Mesenchymal stem cell (in vitro differentiated cells and primary cell): ENCODE measurements around the gene CYP2R1.

ENCODE experiments used
- DNase-seq: peaks from one replicate; pipeline ENCODE4 v3.0.0-alpha.2; 2013
- H2AFZ ChIP-seq: one replicate; pipeline ENCODE4 v1.6.1; 2013; ENCODE audit warnings: low read depth, mild to moderate bottlenecking, control low read depth, inconsistent platforms, low read length, moderate library complexity
- H2AK5ac ChIP-seq: 2 replicates; pipeline ENCODE4 v1.6.1; 2013; ENCODE audit warnings: low read length, moderate library complexity, mild to moderate bottlenecking, inconsistent platforms; ENCODE audit not compliant: severe bottlenecking
- H2BK120ac ChIP-seq: one replicate; pipeline ENCODE4 v1.6.1; 2013; ENCODE audit warnings: low read depth, mild to moderate bottlenecking, inconsistent platforms, low read length, moderate library complexity
- H2BK12ac ChIP-seq, 2 experiments: one replicate each; pipeline ENCODE4 v1.6.1; 2013; ENCODE audit warnings: inconsistent platforms in 2 of 2, low read length in 2 of 2, mild to moderate bottlenecking in 2 of 2, moderate library complexity in 2 of 2, control low read depth in 1 of 2
- H2BK15ac ChIP-seq: one replicate; pipeline ENCODE4 v1.6.1; 2013; ENCODE audit warnings: mild to moderate bottlenecking, low read depth, inconsistent platforms; ENCODE audit not compliant: poor library complexity, severe bottlenecking
- H2BK5ac ChIP-seq: 2 replicates; pipeline ENCODE4 v1.6.1; 2013; ENCODE audit warnings: low read depth, mild to moderate bottlenecking, low read length, control low read depth, inconsistent platforms; ENCODE audit not compliant: poor library complexity, severe bottlenecking
- H3K14ac ChIP-seq, 2 experiments: one replicate each; pipeline ENCODE4 v1.6.1; 2013; ENCODE audit warnings: inconsistent platforms in 2 of 2, low read length in 2 of 2, control low read depth in 1 of 2, mild to moderate bottlenecking in 1 of 2, moderate library complexity in 1 of 2
- H3K18ac ChIP-seq, 2 experiments: one replicate each; pipeline ENCODE4 v1.6.1; 2013; ENCODE audit warnings: inconsistent platforms in 2 of 2, low read length in 2 of 2, control low read depth in 1 of 2, low read depth in 1 of 2, mild to moderate bottlenecking in 1 of 2
- H3K23ac ChIP-seq, 2 experiments: one replicate each; pipeline ENCODE4 v1.6.1; 2013; ENCODE audit warnings: inconsistent platforms in 2 of 2, low read length in 2 of 2, mild to moderate bottlenecking in 2 of 2, moderate library complexity in 2 of 2, control low read depth in 1 of 2
- H3K27ac ChIP-seq: 2 replicates; pipeline ENCODE4 v1.5.1; 2013; ENCODE audit warnings: mild to moderate bottlenecking, moderate library complexity, low read length, control low read depth, inconsistent platforms; ENCODE audit not compliant: poor library complexity, severe bottlenecking
- H3K27me3 ChIP-seq, 2 experiments: 2 replicates each; pipeline versions ENCODE4 v1.6.1 to v1.7.0; 2013; ENCODE audit warnings: low read length in 2 of 2, mild to moderate bottlenecking in 2 of 2, moderate library complexity in 2 of 2, control low read depth in 1 of 2, inconsistent platforms in 1 of 2; ENCODE audit not compliant: control insufficient read depth in 1 of 2, insufficient read depth in 1 of 2
- H3K36me3 ChIP-seq, 2 experiments: 2 replicates each; pipeline versions ENCODE4 v1.6.1 to v1.7.0; 2013; ENCODE audit warnings: low read length in 2 of 2, control low read depth in 1 of 2, inconsistent platforms in 1 of 2, low read depth in 1 of 2, mild to moderate bottlenecking in 1 of 2; ENCODE audit not compliant: insufficient read depth in 2 of 2, control insufficient read depth in 1 of 2
- H3K4ac ChIP-seq, 2 experiments: one replicate each; pipeline ENCODE4 v1.6.1; 2013; ENCODE audit warnings: inconsistent platforms in 2 of 2, low read length in 2 of 2, mild to moderate bottlenecking in 2 of 2, moderate library complexity in 2 of 2, control low read depth in 1 of 2, low read depth in 1 of 2
- H3K4me1 ChIP-seq: 2 replicates; pipeline ENCODE4 v1.6.1; 2013; ENCODE audit warnings: low read depth, low read length, control low read depth; ENCODE audit not compliant: control insufficient read depth, insufficient read depth
- H3K4me2 ChIP-seq: 2 replicates; pipeline ENCODE4 v1.6.1; 2013; ENCODE audit warnings: low read length, mild to moderate bottlenecking, inconsistent platforms; ENCODE audit not compliant: poor library complexity, severe bottlenecking
- H3K4me3 ChIP-seq, 2 experiments: 2 replicates each; pipeline versions ENCODE4 v1.5.1 to v1.7.0; 2013; ENCODE audit warnings: low read length in 2 of 2, mild to moderate bottlenecking in 2 of 2, control low read depth in 1 of 2, low read depth in 1 of 2; ENCODE audit not compliant: insufficient read depth in 1 of 2
- H3K79me1 ChIP-seq: replicated peaks from 2 replicates; pipeline ENCODE4 v1.6.1; 2013; ENCODE audit warnings: mild to moderate bottlenecking, control low read depth, low read length, inconsistent platforms; ENCODE audit not compliant: poor library complexity, severe bottlenecking
- H3K9ac ChIP-seq: 2 replicates; pipeline ENCODE4 v1.7.0; 2013; ENCODE audit warnings: mild to moderate bottlenecking, low read length, moderate library complexity
- H3K9me3 ChIP-seq: 2 replicates; pipeline ENCODE4 v1.7.0; 2013; ENCODE audit warnings: mild to moderate bottlenecking, low read length; ENCODE audit not compliant: control insufficient read depth
- H4K8ac ChIP-seq: one replicate; pipeline ENCODE4 v1.6.1; 2013; ENCODE audit warnings: inconsistent platforms, mild to moderate bottlenecking, low read length, moderate library complexity
- H4K91ac ChIP-seq: one replicate; pipeline ENCODE4 v1.6.1; 2013; ENCODE audit warnings: mild to moderate bottlenecking, low read length, inconsistent platforms
- WGBS: methylation state at CpG from one replicate; pipeline ENCODE4 v1.1.7; 2013; ENCODE audit warnings: mixed read lengths; 5-methylcytosine and 5-hydroxymethylcytosine counted together

The CYP2R1 gene

DNA sequence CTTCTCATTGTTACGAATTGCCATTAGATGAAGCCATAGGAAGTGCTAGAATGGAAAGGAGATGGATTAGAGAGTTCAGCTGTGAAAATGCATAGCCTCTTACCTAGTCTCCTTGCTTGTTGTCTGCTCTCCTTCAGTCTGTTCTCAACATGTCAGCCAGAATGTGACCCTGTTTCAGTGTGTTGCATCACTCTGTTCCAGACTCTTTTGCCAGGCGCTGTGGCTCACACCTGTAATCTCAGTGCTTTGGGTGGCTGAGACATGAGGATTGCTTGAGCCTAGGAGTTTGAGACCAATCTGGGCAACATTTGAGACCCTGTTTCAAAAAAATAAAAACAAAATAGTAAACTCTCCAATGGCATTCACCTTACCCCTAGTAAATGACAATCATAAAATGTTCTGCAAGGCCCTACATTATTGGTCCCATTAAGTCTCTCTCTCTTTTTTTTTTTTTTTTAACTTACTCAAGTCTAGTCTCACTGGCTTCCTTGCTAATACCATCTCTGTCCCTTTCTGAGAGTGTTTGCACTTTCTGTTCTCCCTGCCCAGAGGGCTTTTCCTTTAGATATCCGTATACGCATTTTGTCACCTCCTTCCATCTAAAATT lies 39.4 kb downstream of the CYP2R1 start:
- Histone ChIP-seq H3K23ac (no peak overlapping the region), H3K27me3 (no peaks in the 10 kb centered on the region), H2AK5ac (no peak overlapping the region), H3K9me3 (no peaks in the 10 kb centered on the region), H2BK15ac (no peak overlapping the region), H3K4me2 (no peak overlapping the region), H3K4ac (no peak overlapping the region), H4K91ac (no peak overlapping the region), H3K18ac (no peak overlapping the region), H2BK5ac (no peak overlapping the region), H3K36me3 (no peaks in the 10 kb centered on the region), H4K8ac (no peak overlapping the region), H2BK12ac (no peak overlapping the region), H3K79me1 (no peaks in the 10 kb centered on the region), H3K27ac (no peak overlapping the region), H2BK120ac (no peak overlapping the region), H3K4me1 (no peaks in the 10 kb centered on the region), H3K9ac (no peak overlapping the region), H2AFZ (no peak overlapping the region), H3K4me3 (no peak overlapping the region), H3K14ac (no peak overlapping the region)
- WGBS, result 93% methylated on average over 3 of the region's 4 CpGs
- no peak for DNase-seq

DNA sequence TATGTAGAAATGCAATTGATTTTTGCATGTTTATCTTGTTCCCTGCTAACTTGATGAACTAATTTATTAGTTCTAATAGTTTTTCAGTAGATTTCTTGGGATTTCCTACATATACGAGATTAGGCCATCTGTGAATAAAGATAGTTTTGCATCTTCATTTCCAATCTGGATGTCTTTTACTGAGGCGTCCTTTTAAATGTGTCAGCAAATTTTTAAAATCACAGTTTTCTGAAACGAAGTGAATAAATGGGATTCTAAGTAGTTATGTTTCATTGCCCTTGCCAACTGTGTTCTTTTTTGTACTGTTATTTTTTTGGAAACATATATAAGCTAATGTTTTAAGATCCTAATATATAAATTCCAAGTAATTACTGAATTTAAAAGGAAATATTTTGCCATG lies 50.0 kb downstream of the CYP2R1 start:
- WGBS, result 100% methylated on average over 3 of the region's 3 CpGs
- no peak overlapping the region for H2BK5ac ChIP-seq
- H3K4me3 ChIP-seq, result no peak overlapping the region
- H4K8ac ChIP-seq, result no peak overlapping the region
- no peak overlapping the region for H3K23ac ChIP-seq
- H2BK15ac ChIP-seq, result no peak overlapping the region
- H3K9me3 ChIP-seq, result no peaks in the 10 kb centered on the region
- H3K9ac ChIP-seq, result no peak overlapping the region
- no peak overlapping the region for H2AK5ac ChIP-seq
- no peak overlapping the region for H2BK12ac ChIP-seq
- H3K27ac ChIP-seq, result no peak overlapping the region
- H3K4ac ChIP-seq, result no peak overlapping the region
- H3K79me1 ChIP-seq, result no peaks in the 10 kb centered on the region
- no peak overlapping the region for H2AFZ ChIP-seq
- H3K36me3 ChIP-seq, result no peaks in the 10 kb centered on the region
- no peak for DNase-seq
- no peak overlapping the region for H4K91ac ChIP-seq
- no peak overlapping the region for H3K4me2 ChIP-seq
- H3K18ac ChIP-seq, result no peak overlapping the region
- no peak overlapping the region for H3K14ac ChIP-seq
- no peak overlapping the region for H2BK120ac ChIP-seq
- H3K4me1 ChIP-seq, result no peaks in the 10 kb centered on the region
- no peaks in the 10 kb centered on the region for H3K27me3 ChIP-seq

DNA sequence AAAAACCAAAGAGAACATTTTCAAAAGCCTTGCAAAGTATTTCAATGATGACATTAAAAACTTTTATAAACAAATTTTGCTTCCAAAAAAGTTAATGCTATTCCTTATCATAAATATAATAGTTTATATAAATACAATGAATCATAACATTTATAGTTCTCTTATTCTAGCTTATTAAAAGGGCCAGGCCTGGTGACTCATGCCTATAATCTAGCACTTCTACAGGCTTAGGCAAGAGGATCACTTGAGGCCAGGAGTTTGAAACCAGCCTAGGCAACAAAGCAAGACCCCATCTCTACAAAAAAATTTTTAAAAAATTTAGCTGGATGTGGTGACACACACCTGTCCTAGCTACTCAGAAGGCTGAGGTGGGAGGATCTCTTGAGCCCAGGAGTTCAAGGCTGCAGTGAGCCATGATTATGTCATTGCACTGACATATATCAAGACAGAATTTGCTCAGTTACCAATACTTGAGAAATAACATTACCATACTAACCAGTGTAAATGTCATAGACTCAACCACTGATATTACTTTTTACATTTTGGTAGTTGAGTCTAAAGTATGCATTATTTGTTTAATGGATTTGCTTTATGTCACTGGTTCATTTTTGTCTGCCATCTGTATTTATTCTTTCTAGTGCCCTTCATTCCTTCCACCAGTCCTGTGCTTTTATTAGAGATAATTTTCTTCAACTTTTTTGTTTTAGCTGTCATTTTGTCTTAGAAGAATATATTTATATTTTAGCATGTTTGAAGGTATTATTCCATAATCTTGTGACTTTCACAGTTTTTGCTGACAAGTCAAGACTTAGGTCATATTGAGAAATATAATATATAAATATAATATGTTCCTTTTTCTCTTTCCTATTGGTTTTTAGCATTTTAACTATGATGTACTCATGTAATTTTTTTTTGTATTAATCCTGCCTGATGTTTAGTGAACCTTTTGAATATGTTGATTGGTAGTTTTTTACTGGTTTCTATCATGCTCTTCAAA lies 56.2 kb downstream of the CYP2R1 start:
- Histone ChIP-seq H3K27me3 (no peaks in the 10 kb centered on the region), H3K27ac (no peak overlapping the region), H4K8ac (no peak overlapping the region), H3K36me3 (no peaks in the 10 kb centered on the region), H3K79me1 (no peaks in the 10 kb centered on the region), H3K4me1 (no peaks in the 10 kb centered on the region), H2BK120ac (no peak overlapping the region), H2BK12ac (no peak overlapping the region), H3K4ac (no peak overlapping the region), H3K9me3 (no peaks in the 10 kb centered on the region), H2BK5ac (no peak overlapping the region), H3K9ac (no peak overlapping the region), H2BK15ac (no peak overlapping the region), H2AK5ac (no peak overlapping the region), H3K18ac (no peak overlapping the region), H2AFZ (no peak overlapping the region), H3K14ac (no peak overlapping the region), H4K91ac (no peak overlapping the region), H3K23ac (no peak overlapping the region), H3K4me2 (no peak overlapping the region), H3K4me3 (no peak overlapping the region)
- no peak for DNase-seq
